GM12872 (cell line): ENCODE data around the gene CD24.

Experiments
- TF ChIP-seq, protein P1 (sequence below): IDR thresholded peaks from 3 replicates; pipeline ENCODE4 v1.5.1; 2011; ENCODE audit warnings: low read depth, mild to moderate bottlenecking, low read length, moderate library complexity; ENCODE audit not compliant: insufficient read depth

Gene CD24

GRCh38 chr6:106973836-106974335 is 643 bp downstream of the CD24 start:
- TF ChIP-seq, protein P1, sequence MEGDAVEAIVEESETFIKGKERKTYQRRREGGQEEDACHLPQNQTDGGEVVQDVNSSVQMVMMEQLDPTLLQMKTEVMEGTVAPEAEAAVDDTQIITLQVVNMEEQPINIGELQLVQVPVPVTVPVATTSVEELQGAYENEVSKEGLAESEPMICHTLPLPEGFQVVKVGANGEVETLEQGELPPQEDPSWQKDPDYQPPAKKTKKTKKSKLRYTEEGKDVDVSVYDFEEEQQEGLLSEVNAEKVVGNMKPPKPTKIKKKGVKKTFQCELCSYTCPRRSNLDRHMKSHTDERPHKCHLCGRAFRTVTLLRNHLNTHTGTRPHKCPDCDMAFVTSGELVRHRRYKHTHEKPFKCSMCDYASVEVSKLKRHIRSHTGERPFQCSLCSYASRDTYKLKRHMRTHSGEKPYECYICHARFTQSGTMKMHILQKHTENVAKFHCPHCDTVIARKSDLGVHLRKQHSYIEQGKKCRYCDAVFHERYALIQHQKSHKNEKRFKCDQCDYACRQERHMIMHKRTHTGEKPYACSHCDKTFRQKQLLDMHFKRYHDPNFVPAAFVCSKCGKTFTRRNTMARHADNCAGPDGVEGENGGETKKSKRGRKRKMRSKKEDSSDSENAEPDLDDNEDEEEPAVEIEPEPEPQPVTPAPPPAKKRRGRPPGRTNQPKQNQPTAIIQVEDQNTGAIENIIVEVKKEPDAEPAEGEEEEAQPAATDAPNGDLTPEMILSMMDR = no peak

- TF ChIP-seq, protein P1 = no peak
Observed at GRCh38 chr6:106973018-106973835, 1.3 kb downstream of the CD24 start.

DNA sequence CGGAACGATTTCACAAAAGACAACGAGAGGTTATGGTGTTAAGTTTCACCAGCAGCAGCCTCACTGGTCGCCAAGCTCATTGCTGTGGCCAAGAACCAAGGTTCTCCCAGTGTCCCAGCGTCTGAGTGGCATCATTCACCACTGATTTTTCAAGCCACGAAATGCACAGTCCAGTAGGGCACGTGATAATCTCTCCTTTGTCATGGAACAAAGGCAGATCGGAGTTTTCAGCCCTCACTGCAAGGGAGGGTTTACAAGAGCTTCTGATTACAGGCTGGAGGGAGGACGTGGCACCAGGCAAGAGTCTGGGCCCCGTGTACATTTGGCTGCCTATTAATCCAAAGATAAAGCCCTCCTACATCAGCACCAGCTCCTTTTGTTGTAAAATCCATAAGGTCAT is 2.0 kb downstream of the CD24 start:
- TF ChIP-seq, protein P1 = no peak

DNA sequence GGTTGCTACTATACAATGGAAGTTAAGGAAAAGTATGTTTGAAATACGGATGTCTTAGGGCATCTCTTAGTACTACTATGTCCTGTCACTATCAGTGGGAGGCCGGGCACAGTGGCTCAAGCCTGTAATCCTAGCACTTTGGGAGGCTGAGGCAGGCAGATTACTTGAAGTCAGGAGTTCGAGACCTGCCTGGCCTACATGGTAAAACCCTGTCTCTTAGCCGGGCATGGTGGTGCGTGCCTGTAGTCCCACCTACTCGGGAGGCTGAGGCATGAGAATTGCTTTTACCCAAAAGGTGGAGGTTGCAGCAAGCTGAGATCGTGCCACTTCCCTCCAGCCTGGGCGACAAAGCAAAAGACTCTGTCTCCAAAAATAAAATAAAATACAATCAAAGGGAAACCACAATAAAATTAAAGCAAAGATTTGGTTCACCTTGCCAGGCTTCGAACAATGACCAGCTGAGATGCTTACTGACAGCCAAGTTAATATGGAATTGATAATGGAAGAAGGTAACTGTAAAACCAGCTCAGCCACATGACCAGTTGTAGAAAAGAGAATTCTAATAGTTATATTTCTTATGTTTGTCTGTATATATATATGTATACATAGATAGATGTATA is 6.5 kb downstream of the CD24 start:
- TF ChIP-seq, protein P1 = no peak

DNA sequence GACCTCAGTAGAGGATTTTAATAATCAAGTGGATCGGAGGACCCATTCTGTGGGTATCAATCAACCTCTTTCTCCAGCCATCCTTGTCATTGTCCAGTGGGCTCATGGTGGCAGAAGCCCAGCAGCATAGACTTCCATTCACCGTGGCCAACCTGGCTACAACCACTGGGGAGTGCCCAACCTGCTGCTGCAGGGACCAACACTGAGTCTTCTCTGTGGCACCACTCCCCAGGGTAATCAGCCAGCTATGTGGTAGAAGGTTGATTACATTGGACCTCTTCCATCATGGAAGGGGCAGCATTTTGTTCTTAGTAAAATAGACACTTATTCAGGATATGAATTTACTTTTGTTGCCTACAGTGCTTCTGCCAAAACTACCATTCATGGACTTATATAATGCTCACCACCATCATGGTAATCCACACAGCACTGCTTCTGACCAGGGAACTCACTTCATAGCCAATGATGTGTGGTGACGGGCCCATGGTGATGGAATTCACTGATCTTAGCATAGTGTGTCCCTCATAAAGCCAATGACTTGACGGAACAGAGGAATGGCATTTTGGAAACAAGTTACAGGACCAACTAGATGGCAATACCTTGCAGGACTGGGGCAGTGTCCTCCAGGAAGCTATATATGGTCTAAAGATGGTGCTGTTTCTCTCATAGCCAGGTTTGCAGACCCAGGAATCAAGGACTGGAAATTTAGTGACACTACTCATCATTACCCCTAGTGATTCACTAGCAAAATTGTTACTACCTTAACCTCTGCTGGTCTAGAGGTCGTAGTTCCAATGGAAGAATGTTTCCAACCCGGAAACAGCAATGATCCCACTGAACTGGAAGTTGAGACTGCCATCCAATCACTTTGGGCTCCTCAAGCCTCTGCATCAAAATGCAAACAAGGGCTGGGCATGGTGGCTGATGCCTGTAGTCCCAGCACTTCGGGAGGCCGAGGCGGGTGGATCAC is 7.6 kb downstream of the CD24 start:
- TF ChIP-seq, protein P1 = no peak

GRCh38 chr6:106966229-106966628 is 8.3 kb downstream of the CD24 start:
- TF ChIP-seq, protein P1 = no peak

DNA sequence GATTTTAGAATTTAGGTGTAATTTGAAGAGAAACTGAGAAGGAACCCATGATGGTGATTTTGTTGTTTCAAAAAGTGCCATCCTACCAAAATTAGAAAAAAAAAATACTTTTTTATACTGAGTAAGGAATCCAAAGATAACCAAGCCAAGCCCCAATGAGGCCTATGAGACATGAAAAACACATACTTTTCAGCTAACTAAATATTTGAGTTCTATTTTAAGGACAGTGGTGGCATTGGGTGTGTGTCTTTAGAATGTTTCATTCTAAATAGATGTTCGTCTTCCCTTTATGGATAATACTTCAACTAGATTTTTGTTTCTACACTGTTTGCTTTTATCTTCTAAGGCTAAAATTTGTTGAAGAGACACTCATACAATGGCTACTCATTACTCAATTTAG is 9.6 kb downstream of the CD24 start:
- TF ChIP-seq, protein P1 = no peak
